HepG2 (cell line): Measurements from ENCODE around the gene SNX22. TPM values are rescaled to one million over a fixed set of nuclear protein-coding genes. Genes with fewer than 3 reads are reported as not detected.
"Not testable (repeated sequence)": the region's sequence is repeated elsewhere in the genome, so short reads cannot be mapped to it uniquely, and the experiment has no call there.

Experiments
- ATAC-seq: fragments of 200-7000 bp; cut with Tn5 transposase; 3 replicates; pipeline ENCODE4 v1.9.1; 2020; ENCODE audit warnings: mild to moderate bottlenecking, moderate library complexity
- BruUV-seq: library from RNA; stranded (reverse); fragments of 400-500 nt; replicated peaks from 2 replicates; lab custom pipeline; 2021; lab: Mats Ljungman, UMichigan
- CTCF ChIA-PET: fragments of 300-600 bp; formaldehyde crosslinking; extraction: SDS; loops from one replicate; lab custom pipeline; 2021; ENCODE audit warnings: low total read pairs, inconsistent platforms, low intra/inter-chr PET ratio; lab: Yijun Ruan, JAX
- POLR2A ChIA-PET: fragments of 350-600 bp; sonication (Branson Sonifier 250); formaldehyde crosslinking; loops from one replicate; lab custom pipeline; 2020; ENCODE audit warnings: antibody characterized with exemption, inconsistent platforms; lab: Yijun Ruan, JAX
- DNase-seq: peaks from one replicate; pipeline ENCODE4 v3.0.0-alpha.2; 2015; ENCODE audit warnings: low spot score
- FAIRE-seq: peaks from 3 replicates; lab custom pipeline; 2011; peaks lifted over from hg19 to GRCh38; lab: Jason Lieb, UNC
- H2AFZ ChIP-seq: one replicate; pipeline ENCODE4 v1.6.1; 2011; ENCODE audit warnings: low read length, inconsistent platforms
- H3K27ac ChIP-seq: fragments of 300-600 bp; 3 replicates; pipeline ENCODE4 v1.8.0; 2011; ENCODE audit warnings: mixed run types, mild to moderate bottlenecking, mixed read lengths, low read length, inconsistent platforms; ENCODE audit not compliant: insufficient read depth; ENCODE audit errors: extremely low read length
- H3K27me3 ChIP-seq, 2 experiments: fragments of 200-600 bp in 1 of 2; 2 replicates in 1 of 2; 3 replicates in 1 of 2; pipeline versions ENCODE4 v1.6.0 to v1.8.0; 2011; ENCODE audit warnings: low read length in 2 of 2, mild to moderate bottlenecking in 2 of 2, moderate library complexity in 2 of 2, inconsistent platforms in 1 of 2; ENCODE audit not compliant: insufficient read depth in 2 of 2, control insufficient read depth in 1 of 2
- H3K36me3 ChIP-seq, 2 experiments: fragments of 200-600 bp in 1 of 2; replicated peaks in 1 of 2; 2 replicates in 1 of 2; 3 replicates in 1 of 2; pipeline versions ENCODE4 v1.5.1 to v1.8.0; 2011; ENCODE audit warnings: low read length in 2 of 2, inconsistent platforms in 1 of 2; ENCODE audit not compliant: insufficient read depth in 2 of 2, control insufficient read depth in 1 of 2
- H3K4me1 ChIP-seq: 2 replicates; pipeline ENCODE4 v1.5.1; 2012; ENCODE audit warnings: low read length, inconsistent platforms; ENCODE audit not compliant: insufficient read depth
- H3K4me2 ChIP-seq: 2 replicates; pipeline ENCODE4 v1.6.0; 2011; ENCODE audit warnings: low read depth, low read length, inconsistent platforms
- H3K4me3 ChIP-seq, 3 experiments: fragments of 200-600 bp in 1 of 3; sonication (generic), shearing (Covaris generic) in 1 of 3; replicated peaks in 1 of 3; 2 replicates each; pipeline ENCODE4 v1.5.1; 2011 to 2016; ENCODE audit warnings: low read length in 3 of 3, inconsistent platforms in 2 of 3, low read depth in 2 of 3, mild to moderate bottlenecking in 2 of 3, control low read depth in 1 of 3, mixed read lengths in 1 of 3; ENCODE audit not compliant: insufficient read depth in 1 of 3
- H3K79me2 ChIP-seq: one replicate; pipeline ENCODE4 v1.6.1; 2011; ENCODE audit warnings: low read length, inconsistent platforms; ENCODE audit not compliant: insufficient read depth
- H3K9ac ChIP-seq: 2 replicates; pipeline ENCODE4 v1.6.0; 2011; ENCODE audit warnings: mild to moderate bottlenecking, low read depth, low read length, inconsistent platforms; ENCODE audit not compliant: insufficient read depth
- H3K9me3 ChIP-seq: 2 replicates; pipeline ENCODE4 v1.5.1; 2012; ENCODE audit warnings: mild to moderate bottlenecking, low read length
- H4K20me1 ChIP-seq: 2 replicates; pipeline ENCODE4 v1.6.0; 2011; ENCODE audit warnings: inconsistent platforms, mild to moderate bottlenecking, low read length, moderate library complexity; ENCODE audit not compliant: insufficient read depth
- FOXP1 ChIP-seq, 2 experiments: fragments of 450-650 bp in 1 of 2; IDR thresholded peaks; 2 replicates each; pipeline ENCODE4 v1.6.1; 2017 to 2018; ENCODE audit warnings: antibody characterized with exemption in 1 of 2
- HINFP ChIP-seq: sonication (generic); formaldehyde crosslinking; IDR thresholded peaks from 2 replicates; pipeline ENCODE4 v1.4.0; 2020; ENCODE audit warnings: low read depth, mild to moderate bottlenecking, missing genetic modification reagents
- JUND ChIP-seq: sonication (generic); formaldehyde crosslinking; IDR thresholded peaks from 2 replicates; pipeline ENCODE4 v1.8.0; 2022; ENCODE audit warnings: mild to moderate bottlenecking, missing genetic modification reagents
- MTA1 ChIP-seq: sonication (generic); formaldehyde crosslinking; IDR thresholded peaks from 2 replicates; pipeline ENCODE4 v1.4.0; 2020; ENCODE audit warnings: missing genetic modification reagents, mild to moderate bottlenecking, borderline replicate concordance
- NCOA2 ChIP-seq: sonication (generic); formaldehyde crosslinking; IDR thresholded peaks from 2 replicates; pipeline ENCODE4 v1.8.0; 2022; ENCODE audit warnings: inconsistent platforms
- SMAD9 ChIP-seq: sonication (generic); formaldehyde crosslinking; IDR thresholded peaks from 2 replicates; pipeline ENCODE4 v1.5.1; 2020; ENCODE audit warnings: mild to moderate bottlenecking, missing genetic modification reagents
- ZBTB34 ChIP-seq: sonication (generic); formaldehyde crosslinking; IDR thresholded peaks from 2 replicates; pipeline ENCODE4 v1.8.0; 2022; ENCODE audit warnings: mild to moderate bottlenecking, missing genetic modification reagents
- ZNF543 ChIP-seq: sonication (generic); formaldehyde crosslinking; IDR thresholded peaks from 2 replicates; pipeline ENCODE4 v1.4.0; 2020; ENCODE audit warnings: mild to moderate bottlenecking, missing genetic modification reagents
- ZNF770 ChIP-seq: sonication (generic); formaldehyde crosslinking; IDR thresholded peaks from 2 replicates; pipeline ENCODE4 v1.5.0; 2020; ENCODE audit warnings: mild to moderate bottlenecking, missing genetic modification reagents
- ZNF788 ChIP-seq: sonication (generic); formaldehyde crosslinking; IDR thresholded peaks from 2 replicates; pipeline ENCODE4 v1.5.0; 2020; ENCODE audit warnings: mild to moderate bottlenecking, missing genetic modification reagents, borderline replicate concordance
- WGBS: methylation state at CpG from one replicate; pipeline ENCODE4 v1.1.6; 2017; ENCODE audit warnings: low lambda C conversion rate; 5-methylcytosine and 5-hydroxymethylcytosine counted together
- in situ Hi-C: cut with HindIII; loops from 2 replicates; pipeline ENCODE4 v1.10.0; 2017; ENCODE audit warnings: low pct_unique_long_range_greater_than_20kb; ENCODE audit not compliant: extremely low pct_ligation_motif_present
- intact Hi-C: fragments of 100-400 bp; cut with micrococcal nuclease; formaldehyde crosslinking; loops from one replicate; pipeline ENCODE4 v1.10.0; 2022; ENCODE audit not compliant: unreplicated experiment
- polyA plus RNA-seq, 8 experiments: library from polyadenylated mRNA; depleted of rRNA in 3 of 8; stranded (reverse) in 7 of 8; unstranded in 1 of 8; fragments of >200 nt; fragmentation: Illumina TruSeq in 4 of 8; extraction: Trizol in 4 of 8; gene quantifications; 2 replicates each; pipeline versions ENCODE4 v1.2.1 to v1.2.3, GENCODE V29; 2011 to 2016; ENCODE audit warnings: low read depth in 4 of 8, missing spikeins in 1 of 8, mixed read lengths in 1 of 8; ENCODE audit not compliant: insufficient read depth in 1 of 8
- total RNA-seq, 5 experiments: library from RNA; depleted of rRNA; stranded (reverse); fragments of >200 nt; fragmentation: Illumina TruSeq; extraction: Trizol; gene quantifications; 2 replicates each; pipeline ENCODE4 v1.2.3, GENCODE V29; 2016; ENCODE audit warnings: low read depth in 1 of 5

Gene SNX22
- total and polyA plus RNA-seq, 2 of the 13 experiments (the other 11 are each of a cell fraction or from before 2014, with no cell fraction given), result 2.3 to 5.5 TPM

GRCh38 chr15:64110108-64110701, 41.3 kb upstream of the SNX22 start:
- intact Hi-C loops, in situ Hi-C loops, H3K9ac ChIP-seq, POLR2A ChIA-PET, H3K9me3 ChIP-seq, H3K4me2 ChIP-seq: not testable (repeated sequence)
- H4K20me1 ChIP-seq, result peaks cover 14% of the 10 kb centered on the region
- TF ChIP-seq ZNF770 (CRISPR knock-in tag), result peak; percentile 82
- TF ChIP-seq, all 625 proteins: peak for 1; not testable (repeated sequence) for 624
- H3K4me1 ChIP-seq, result peaks cover 51% of the 10 kb centered on the region
- H3K27me3 ChIP-seq, H2AFZ ChIP-seq, H3K4me3 ChIP-seq, H3K27ac ChIP-seq, DNase-seq, FAIRE-seq, ATAC-seq, CTCF ChIA-PET, BruUV-seq: not testable (repeated sequence)
- 97% methylated on average over 4 of the region's 4 CpGs for WGBS
- peaks cover 6 to 31% of the 10 kb centered on the region in 2 experiments; a peak in 4 of 5 replicates for H3K36me3 ChIP-seq
- peaks cover 70% of the 10 kb centered on the region for H3K79me2 ChIP-seq

GRCh38 chr15:64110950-64111678, 40.4 kb upstream of the SNX22 start:
- in situ Hi-C loops, result no loop called here
- FAIRE-seq (no peak), DNase-seq (no peak)
- peaks cover 49% of the 10 kb centered on the region for H3K4me1 ChIP-seq
- peak overlapping the region; percentile 26 for H3K4me2 ChIP-seq
- peak overlapping the region; percentile 21 for H3K27ac ChIP-seq
- peaks cover 14% of the 10 kb centered on the region for H4K20me1 ChIP-seq
- H2AFZ ChIP-seq, result no peak overlapping the region
- no peak overlapping the region for H3K4me3 ChIP-seq
- 93% methylated on average over 3 of the region's 3 CpGs for WGBS
- CTCF ChIA-PET, result no interaction called here
- peaks cover 8 to 40% of the 10 kb centered on the region in 2 experiments for H3K36me3 ChIP-seq
- BruUV-seq, result no TSS peak
- no peaks in the 10 kb centered on the region for H3K27me3 ChIP-seq
- intact Hi-C loops, result no loop called here
- no peak for TF ChIP-seq MTA1 (CRISPR knock-in tag)
- no peak for TF ChIP-seq ZBTB34 (CRISPR knock-in tag)
- TF ChIP-seq ZNF788 (CRISPR knock-in tag), result no peak
- TF ChIP-seq ZNF543 (CRISPR knock-in tag), result no peak
- TF ChIP-seq NCOA2 (CRISPR knock-in tag), result no peak
- TF ChIP-seq FOXP1 (IDR thresholded peaks at IDR 0.05), result no peak
- TF ChIP-seq FOXP1 (CRISPR knock-in tag; IDR thresholded peaks at IDR 0.05), result no peak
- no peak for TF ChIP-seq JUND
- no peak for TF ChIP-seq HINFP (CRISPR knock-in tag)
- no peak for TF ChIP-seq SMAD9 (CRISPR knock-in tag)
- TF ChIP-seq, all 625 proteins: peak for 0
- Histone ChIP-seq H3K79me2 (peaks cover 61% of the 10 kb centered on the region), H3K9me3 (no peaks in the 10 kb centered on the region), H3K9ac (peak overlapping the region; percentile 14; the same call in 1 of the 2 replicates)
- POLR2A ChIA-PET, result interaction anchor here (0.8 to 1.3 kb wide), 5 partner anchors 15 to 44 kb away, joined by 3 to 7 read pairs (median 3); partner anchors contain the start of genes CIAO2A and SNX1
- ATAC-seq, result no peak
